Measurements from ENCODE around the gene GPR32. TPM values are rescaled to one million over a fixed set of nuclear protein-coding genes. Genes with fewer than 3 reads are reported as not detected.

GPR32 gene
- total RNA-seq, 4 donors from 2014 or later = not detected

GRCh38 chr19:50791594-50792271, 21.5 kb downstream of the GPR32 start:
- TF ChIP-seq CTCF (IDR thresholded peaks at IDR 0.05) (no peak), POLR2AphosphoS5 (IDR thresholded peaks at IDR 0.05) (no peak), POLR2A (IDR thresholded peaks at IDR 0.05) (no peak), EP300 (IDR thresholded peaks at IDR 0.05) (no peak)
- Histone ChIP-seq H3K27me3 (peaks cover 49% of the 10 kb centered on the region), H3K36me3 (peaks cover 0 to 14% of the 10 kb centered on the region in 2 donors)

GRCh38 chr19:50792272-50793250, 22.3 kb downstream of the GPR32 start:
- Histone ChIP-seq H3K4me3 (no peak overlapping the region), H3K9me3 (no peaks in the 10 kb centered on the region), H3K36me3 (peaks cover 0 to 22% of the 10 kb centered on the region in 2 donors), H3K27ac (no peak overlapping the region), H3K4me1 (no peaks in the 10 kb centered on the region), H3K27me3 (peaks cover 49% of the 10 kb centered on the region)
- ATAC-seq = no peak
- 74 to 87% methylated on average over 3 to 5 of the region's 13 CpGs for WGBS, 2 donors (ENCODE audit: low coverage in 1 of 2)
- no peak for TF ChIP-seq POLR2AphosphoS5 (IDR thresholded peaks at IDR 0.05)
- TF ChIP-seq CTCF (IDR thresholded peaks at IDR 0.05) = no peak
- no peak for TF ChIP-seq EP300 (IDR thresholded peaks at IDR 0.05)
- no peak for TF ChIP-seq POLR2A (IDR thresholded peaks at IDR 0.05)

More at GRCh38 chr19:50791594-50792271, 21.5 kb downstream of the GPR32 start:
- Histone ChIP-seq H3K4me3 (no peak overlapping the region), H3K9me3 (no peaks in the 10 kb centered on the region), H3K4me1 (no peaks in the 10 kb centered on the region), H3K27ac (no peak overlapping the region)
- WGBS, 2 donors (ENCODE audit: low coverage in 1 of 2) = no CpG with 5 or more reads among the region's 47 CpGs
- no peak for ATAC-seq

- Histone ChIP-seq H3K4me3 (no peak overlapping the region), H3K27me3 (peaks cover 49% of the 10 kb centered on the region), H3K36me3 (peaks cover 0 to 33% of the 10 kb centered on the region in 2 donors), H3K27ac (no peak overlapping the region), H3K9me3 (no peaks in the 10 kb centered on the region), H3K4me1 (no peaks in the 10 kb centered on the region)
- no peak for ATAC-seq
- TF ChIP-seq CTCF (IDR thresholded peaks at IDR 0.05) (no peak), POLR2A (IDR thresholded peaks at IDR 0.05) (no peak), POLR2AphosphoS5 (IDR thresholded peaks at IDR 0.05) (no peak), EP300 (IDR thresholded peaks at IDR 0.05) (no peak)
- 60 to 65% methylated on average over 1 to 7 of the region's 11 CpGs for WGBS, 2 donors (ENCODE audit: low coverage in 1 of 2)
These were observed 23.3 kb downstream of the GPR32 start for GRCh38 chr19:50793558-50794065.

- H3K36me3 ChIP-seq = peaks cover 0 to 39% of the 10 kb centered on the region in 2 donors
- no peaks in the 10 kb centered on the region for H3K4me1 ChIP-seq
- H3K4me3 ChIP-seq = no peak overlapping the region
- no peak overlapping the region for H3K27ac ChIP-seq
- peaks cover 43% of the 10 kb centered on the region for H3K27me3 ChIP-seq
- WGBS, 2 donors (ENCODE audit: low coverage in 1 of 2) = 25 to 37% methylated on average over 6 to 8 of the region's 16 CpGs
- ATAC-seq = no peak
- H3K9me3 ChIP-seq = no peaks in the 10 kb centered on the region
- TF ChIP-seq EP300 (IDR thresholded peaks at IDR 0.05) = no peak
- no peak for TF ChIP-seq POLR2A (IDR thresholded peaks at IDR 0.05)
These were observed 24.0 kb downstream of the GPR32 start for GRCh38 chr19:50794074-50794875.

All from gastroesophageal sphincter (tissue), 4 donors.